Keratinocyte (primary cell): ENCODE measurements around the gene PCDHAC1. TPM values are rescaled to one million over a fixed set of nuclear protein-coding genes. Genes with fewer than 3 reads are reported as not detected.

ENCODE experiments used
- DNase-seq: peaks from one replicate; pipeline ENCODE4 v3.0.0-alpha.2; 2011; ENCODE audit warnings: low read depth, missing footprints, low spot score
- FAIRE-seq: peaks from 2 replicates; lab custom pipeline; 2011; peaks lifted over from hg19 to GRCh38; lab: Jason Lieb, UNC
- H2AFZ ChIP-seq: 2 replicates; pipeline ENCODE4 v1.6.0; 2012; ENCODE audit warnings: low read length, control low read depth, inconsistent platforms; ENCODE audit not compliant: control insufficient read depth
- H3K27ac ChIP-seq: 2 replicates; pipeline ENCODE4 v1.5.1; 2011; ENCODE audit warnings: low read length; ENCODE audit not compliant: control insufficient read depth, insufficient read depth
- H3K27me3 ChIP-seq: 3 replicates; pipeline ENCODE4 v1.6.0; 2011; ENCODE audit warnings: low read length; ENCODE audit not compliant: control insufficient read depth, insufficient read depth; ENCODE audit errors: extremely low read depth
- H3K36me3 ChIP-seq, 2 experiments: 2 replicates in 1 of 2; 3 replicates in 1 of 2; pipeline ENCODE4 v1.5.1; 2011; ENCODE audit warnings: low read length in 2 of 2, mild to moderate bottlenecking in 1 of 2; ENCODE audit not compliant: control insufficient read depth in 2 of 2, insufficient read depth in 2 of 2; ENCODE audit errors: extremely low read depth in 1 of 2
- H3K4me1 ChIP-seq: 3 replicates; pipeline ENCODE4 v1.5.1; 2011; ENCODE audit warnings: low read length; ENCODE audit not compliant: control insufficient read depth, insufficient read depth; ENCODE audit errors: extremely low read depth
- H3K4me2 ChIP-seq: 3 replicates; pipeline ENCODE4 v1.6.0; 2011; ENCODE audit warnings: low read depth, low read length; ENCODE audit not compliant: control insufficient read depth, insufficient read depth; ENCODE audit errors: extremely low read depth
- H3K4me3 ChIP-seq, 3 experiments: fragments of 200-600 bp in 1 of 3; sonication (generic) in 1 of 3; 2 replicates in 2 of 3; 3 replicates in 1 of 3; pipeline ENCODE4 v1.5.1; 2011 to 2016; ENCODE audit warnings: low read length in 3 of 3, mild to moderate bottlenecking in 3 of 3, control low read depth in 2 of 3, inconsistent platforms in 1 of 3, low read depth in 1 of 3, mixed read lengths in 1 of 3, mixed run types in 1 of 3, moderate library complexity in 1 of 3; ENCODE audit not compliant: control insufficient read depth in 2 of 3, insufficient read depth in 2 of 3; ENCODE audit errors: extremely low read depth in 1 of 3
- H3K79me2 ChIP-seq: 2 replicates; pipeline ENCODE4 v1.6.0; 2012; ENCODE audit warnings: low read length; ENCODE audit not compliant: control insufficient read depth, insufficient read depth
- H3K9ac ChIP-seq: 3 replicates; pipeline ENCODE4 v1.6.0; 2011; ENCODE audit warnings: low read length; ENCODE audit not compliant: control insufficient read depth, insufficient read depth; ENCODE audit errors: extremely low read depth
- H3K9me1 ChIP-seq: 3 replicates; pipeline ENCODE4 v1.6.0; 2011; ENCODE audit warnings: low read length; ENCODE audit not compliant: control insufficient read depth, insufficient read depth; ENCODE audit errors: extremely low read depth
- H3K9me3 ChIP-seq: 2 replicates; pipeline ENCODE4 v1.5.1; 2012; ENCODE audit warnings: low read depth, low read length; ENCODE audit not compliant: control insufficient read depth
- H4K20me1 ChIP-seq: 3 replicates; pipeline ENCODE4 v1.6.0; 2011; ENCODE audit warnings: low read length; ENCODE audit not compliant: control insufficient read depth, insufficient read depth; ENCODE audit errors: extremely low read depth
- CTCF ChIP-seq, 3 experiments: IDR thresholded peaks in 1 of 3; conservative IDR thresholded peaks in 1 of 3; optimal IDR thresholded peaks in 1 of 3; 2 replicates in 2 of 3; 3 replicates in 1 of 3; pipeline versions ENCODE3 to v1.5.1; 2011; ENCODE audit warnings: low read length in 3 of 3, mild to moderate bottlenecking in 3 of 3, moderate library complexity in 2 of 3, control low read depth in 1 of 3, inconsistent platforms in 1 of 3; ENCODE audit not compliant: insufficient read depth in 2 of 3; ENCODE audit errors: extremely low read depth in 1 of 3
- EZH2 ChIP-seq: IDR thresholded peaks from one replicate; pipeline ENCODE4 v1.6.1; 2012; ENCODE audit warnings: inconsistent platforms, mild to moderate bottlenecking, low read length, moderate library complexity
- dilution Hi-C: fragments of 300-500 bp; cut with MboI; formaldehyde crosslinking; loops from one replicate; pipeline ENCODE4 v1.7.0; 2020; ENCODE audit warnings: low sequenced_read_pairs; ENCODE audit not compliant: extremely low pct_ligation_motif_present
- polyA plus RNA-seq, 5 experiments: library from polyadenylated mRNA; depleted of rRNA in 3 of 5; stranded (reverse) in 3 of 5; stranded (forward) in 1 of 5; unstranded in 1 of 5; fragments of >200 nt; gene quantifications; 1 replicate in 1 of 5; 2 replicates in 3 of 5; 3 replicates in 1 of 5; pipeline versions ENCODE4 v1.2.1 to v1.2.3, GENCODE V29; 2011 to 2012; ENCODE audit warnings: missing spikeins in 2 of 5, low read depth in 1 of 5, low replicate concordance in 1 of 5

Gene PCDHAC1
- polyA plus RNA-seq, 1 donor (not counting 4 experiments of a cell fraction or from before 2014, with no cell fraction given), result 0.45 TPM

GRCh38 chr5:140977003-140977402 lies 50.9 kb downstream of the PCDHAC1 start:
- no peaks in the 10 kb centered on the region for H3K4me1 ChIP-seq
- H3K9me3 ChIP-seq, result no peaks in the 10 kb centered on the region
- TF ChIP-seq EZH2, result no peak
- FAIRE-seq (peak; percentile 29), DNase-seq (no peak)
- H3K36me3 ChIP-seq, result no peaks in the 10 kb centered on the region
- no peak overlapping the region for H3K27ac ChIP-seq
- no peaks in the 10 kb centered on the region for H3K27me3 ChIP-seq
- H3K9ac ChIP-seq, result no peak overlapping the region
- H2AFZ ChIP-seq, result no peak overlapping the region
- H3K79me2 ChIP-seq, result no peaks in the 10 kb centered on the region
- H3K4me2 ChIP-seq, result no peak overlapping the region
- H4K20me1 ChIP-seq, result no peaks in the 10 kb centered on the region
- no peaks in the 10 kb centered on the region for H3K9me1 ChIP-seq
- H3K4me3 ChIP-seq, result no peak overlapping the region
- dilution Hi-C loops, result no loop called here

- Histone ChIP-seq H3K4me3 (no peak overlapping the region), H3K27me3 (no peaks in the 10 kb centered on the region), H3K4me2 (no peak overlapping the region), H3K36me3 (no peaks in the 10 kb centered on the region), H3K9me1 (no peaks in the 10 kb centered on the region), H2AFZ (no peak overlapping the region), H3K4me1 (no peaks in the 10 kb centered on the region), H3K9ac (no peak overlapping the region), H3K79me2 (no peaks in the 10 kb centered on the region), H3K27ac (no peak overlapping the region), H4K20me1 (no peaks in the 10 kb centered on the region), H3K9me3 (no peaks in the 10 kb centered on the region)
- dilution Hi-C loops, result no loop called here
- FAIRE-seq (no peak), DNase-seq (no peak)
- no peak for TF ChIP-seq CTCF (optimal IDR thresholded peaks at IDR 0.05 in 1 of 3, IDR thresholded peaks at IDR 0.05 in 1 of 3, conservative IDR thresholded peaks at IDR 0.05 in 1 of 3; ENCODE audit: extremely low read depth in 1 of 3, insufficient read depth in 2 of 3, low read length in 3 of 3)
- TF ChIP-seq EZH2, result no peak
Observed at GRCh38 chr5:140978260-140978659, 52.2 kb downstream of the PCDHAC1 start.

- no peak overlapping the region for H3K4me3 ChIP-seq
- dilution Hi-C loops, result no loop called here
- H3K36me3 ChIP-seq, result no peaks in the 10 kb centered on the region
- no peak overlapping the region for H3K27ac ChIP-seq
- H3K9ac ChIP-seq, result no peak overlapping the region
- TF ChIP-seq EZH2 (no peak), CTCF (optimal IDR thresholded peaks at IDR 0.05 in 1 of 3, IDR thresholded peaks at IDR 0.05 in 1 of 3, conservative IDR thresholded peaks at IDR 0.05 in 1 of 3; ENCODE audit: extremely low read depth in 1 of 3, insufficient read depth in 2 of 3, low read length in 3 of 3) (no peak)
- DNase-seq, result no peak
- no peaks in the 10 kb centered on the region for H3K79me2 ChIP-seq
- H3K4me1 ChIP-seq, result no peaks in the 10 kb centered on the region
- no peak overlapping the region for H3K4me2 ChIP-seq
- FAIRE-seq, result no peak
- no peaks in the 10 kb centered on the region for H3K27me3 ChIP-seq
- no peaks in the 10 kb centered on the region for H3K9me3 ChIP-seq
- H3K9me1 ChIP-seq, result no peaks in the 10 kb centered on the region
- no peaks in the 10 kb centered on the region for H4K20me1 ChIP-seq
- H2AFZ ChIP-seq, result no peak overlapping the region
Observed at GRCh38 chr5:140978983-140979382, 52.9 kb downstream of the PCDHAC1 start.
